NB4 (cell line): ENCODE results near the gene PNRC1.

Experiments used
- DNase-seq: peaks from one replicate; pipeline ENCODE4 v3.0.0; 2010; ENCODE audit warnings: low read depth
- H3K4me3 ChIP-seq: one replicate; pipeline ENCODE4 v1.5.1; 2011; ENCODE audit warnings: mild to moderate bottlenecking, low read depth, low read length, moderate library complexity
- MYC ChIP-seq: IDR thresholded peaks from 2 replicates; pipeline ENCODE4 v1.6.1; 2011; ENCODE audit warnings: low read depth, low read length
- POLR2A ChIP-seq: IDR thresholded peaks from 2 replicates; pipeline ENCODE4 v1.6.1; 2011; ENCODE audit warnings: mild to moderate bottlenecking; ENCODE audit not compliant: insufficient read length; ENCODE audit errors: extremely low read depth
- TF ChIP-seq, protein P1 (sequence below): IDR thresholded peaks from 2 replicates; pipeline ENCODE4 v1.6.1; 2011; ENCODE audit warnings: low read depth, low read length
- TF ChIP-seq, protein P2 (sequence below): IDR thresholded peaks from one replicate; pipeline ENCODE4 v1.5.1; 2012; ENCODE audit warnings: low read depth, low read length

The PNRC1 gene

DNA sequence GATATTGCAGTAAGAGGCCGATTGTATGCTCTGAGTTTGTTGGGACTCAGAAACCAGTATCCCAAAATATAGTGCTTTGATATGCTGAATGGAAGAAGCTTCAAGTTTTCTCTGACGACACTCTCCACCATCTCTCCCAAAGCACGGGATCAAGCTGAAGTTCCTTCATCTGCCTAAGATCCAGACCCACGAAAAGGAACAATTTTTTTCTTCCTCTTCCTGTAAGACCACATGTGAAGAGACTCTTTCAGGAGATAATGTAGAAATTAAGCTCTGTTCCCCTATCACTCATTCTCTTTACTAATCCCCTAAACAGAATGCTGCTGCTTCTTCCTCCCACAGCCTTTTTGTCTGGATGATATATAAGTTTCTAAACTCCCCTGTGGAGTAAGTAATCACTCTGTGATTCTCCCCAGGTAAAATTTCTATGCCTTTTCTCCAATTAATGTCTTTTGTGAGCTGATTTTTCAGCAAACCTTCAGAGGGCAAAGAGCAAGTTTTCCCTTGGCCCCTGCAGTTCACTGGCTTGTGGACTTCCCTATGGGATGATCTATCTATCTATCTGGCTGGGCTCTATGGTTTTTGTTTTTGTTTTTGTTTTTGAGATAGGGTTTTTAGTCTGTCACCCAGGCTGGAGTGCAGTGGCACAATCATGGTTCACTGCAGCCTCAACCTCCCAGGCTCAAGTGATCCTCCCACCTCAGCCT, 13.5 kb upstream of the PNRC1 start:
- peak; percentile 39 for DNase-seq
- TF ChIP-seq, protein P1, sequence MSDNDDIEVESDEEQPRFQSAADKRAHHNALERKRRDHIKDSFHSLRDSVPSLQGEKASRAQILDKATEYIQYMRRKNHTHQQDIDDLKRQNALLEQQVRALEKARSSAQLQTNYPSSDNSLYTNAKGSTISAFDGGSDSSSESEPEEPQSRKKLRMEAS: no peak
- TF ChIP-seq MYC (no peak), POLR2A (no peak)
- TF ChIP-seq, protein P2, sequence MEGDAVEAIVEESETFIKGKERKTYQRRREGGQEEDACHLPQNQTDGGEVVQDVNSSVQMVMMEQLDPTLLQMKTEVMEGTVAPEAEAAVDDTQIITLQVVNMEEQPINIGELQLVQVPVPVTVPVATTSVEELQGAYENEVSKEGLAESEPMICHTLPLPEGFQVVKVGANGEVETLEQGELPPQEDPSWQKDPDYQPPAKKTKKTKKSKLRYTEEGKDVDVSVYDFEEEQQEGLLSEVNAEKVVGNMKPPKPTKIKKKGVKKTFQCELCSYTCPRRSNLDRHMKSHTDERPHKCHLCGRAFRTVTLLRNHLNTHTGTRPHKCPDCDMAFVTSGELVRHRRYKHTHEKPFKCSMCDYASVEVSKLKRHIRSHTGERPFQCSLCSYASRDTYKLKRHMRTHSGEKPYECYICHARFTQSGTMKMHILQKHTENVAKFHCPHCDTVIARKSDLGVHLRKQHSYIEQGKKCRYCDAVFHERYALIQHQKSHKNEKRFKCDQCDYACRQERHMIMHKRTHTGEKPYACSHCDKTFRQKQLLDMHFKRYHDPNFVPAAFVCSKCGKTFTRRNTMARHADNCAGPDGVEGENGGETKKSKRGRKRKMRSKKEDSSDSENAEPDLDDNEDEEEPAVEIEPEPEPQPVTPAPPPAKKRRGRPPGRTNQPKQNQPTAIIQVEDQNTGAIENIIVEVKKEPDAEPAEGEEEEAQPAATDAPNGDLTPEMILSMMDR: no peak
- H3K4me3 ChIP-seq: no peak overlapping the region

DNA sequence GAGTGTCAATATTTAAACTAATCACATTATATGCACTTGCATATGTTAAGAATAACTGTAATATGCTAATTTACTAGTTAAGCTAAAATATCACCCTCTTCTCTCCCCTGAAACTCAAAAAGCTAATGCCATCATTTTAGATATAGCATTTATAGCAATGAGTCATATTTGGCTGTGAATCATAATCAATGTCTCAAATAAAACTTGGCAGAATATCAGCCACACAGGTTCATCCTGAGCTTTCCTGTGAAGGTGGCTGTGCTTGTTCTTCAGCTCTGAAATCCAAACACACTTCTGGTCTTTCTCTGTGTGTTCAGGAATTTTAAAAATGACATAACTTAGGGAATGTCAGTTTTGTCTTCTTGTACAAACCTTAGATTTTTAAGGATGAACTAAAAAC, 12.8 kb upstream of the PNRC1 start:
- no peak overlapping the region for H3K4me3 ChIP-seq
- no peak for DNase-seq
- TF ChIP-seq, protein P2: no peak
- TF ChIP-seq POLR2A (no peak), MYC (no peak)
- TF ChIP-seq, protein P1: no peak

DNA sequence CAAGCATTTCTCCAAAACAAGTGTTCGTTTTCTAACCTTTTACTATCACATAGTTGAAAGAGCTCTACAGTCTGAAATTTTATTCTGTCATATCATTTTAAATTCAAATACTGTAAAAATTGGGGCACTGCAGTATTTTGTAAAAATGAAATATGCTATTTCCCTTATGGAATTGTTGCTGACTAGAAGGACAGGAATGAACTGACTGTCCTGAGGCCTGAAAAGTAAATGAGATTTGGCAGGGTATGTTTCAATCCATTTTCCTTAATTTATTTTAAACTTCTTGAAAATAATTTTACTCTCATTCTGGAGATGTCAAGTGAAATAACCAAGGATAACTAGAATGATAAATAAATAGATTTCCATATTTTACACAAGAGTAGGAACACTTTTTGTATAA, 11.9 kb upstream of the PNRC1 start:
- H3K4me3 ChIP-seq: no peak overlapping the region
- no peak for DNase-seq
- TF ChIP-seq, protein P2: no peak
- no peak for TF ChIP-seq POLR2A
- TF ChIP-seq, protein P1: no peak
- no peak for TF ChIP-seq MYC

DNA sequence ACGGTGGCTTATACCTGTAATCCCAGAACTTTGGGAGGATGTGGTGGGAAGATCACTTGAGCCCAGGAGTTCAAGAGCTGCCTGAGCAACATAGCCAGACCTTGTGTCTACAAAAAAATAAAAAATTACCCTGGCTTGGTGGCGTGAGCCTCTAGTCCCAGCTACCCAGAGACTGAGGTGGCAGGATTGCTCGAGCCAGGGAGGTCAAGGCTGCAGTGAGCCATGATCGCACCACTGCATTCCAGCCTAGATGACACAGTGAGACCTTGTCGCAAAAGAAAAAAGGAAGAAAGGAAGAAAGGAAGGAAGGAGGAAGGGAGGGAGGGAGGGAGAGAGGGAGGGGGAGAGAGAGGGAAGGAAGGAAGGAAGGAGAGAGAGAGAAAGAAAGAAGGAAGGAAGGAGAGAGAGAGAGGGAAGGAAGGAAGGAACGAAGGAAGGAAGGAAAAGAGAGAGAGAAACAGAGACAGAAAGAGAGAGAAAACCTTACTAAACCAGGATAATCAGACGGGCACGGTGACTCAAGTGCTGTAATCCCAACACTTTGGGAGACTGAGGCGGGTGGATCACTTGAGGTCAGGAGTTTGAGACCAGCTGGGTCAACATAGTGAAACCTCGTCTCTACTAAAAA, 10.9 kb upstream of the PNRC1 start:
- DNase-seq: no peak
- TF ChIP-seq, protein P2: no peak
- TF ChIP-seq, protein P1: no peak
- TF ChIP-seq POLR2A (no peak), MYC (no peak)
- H3K4me3 ChIP-seq: no peak overlapping the region

DNA sequence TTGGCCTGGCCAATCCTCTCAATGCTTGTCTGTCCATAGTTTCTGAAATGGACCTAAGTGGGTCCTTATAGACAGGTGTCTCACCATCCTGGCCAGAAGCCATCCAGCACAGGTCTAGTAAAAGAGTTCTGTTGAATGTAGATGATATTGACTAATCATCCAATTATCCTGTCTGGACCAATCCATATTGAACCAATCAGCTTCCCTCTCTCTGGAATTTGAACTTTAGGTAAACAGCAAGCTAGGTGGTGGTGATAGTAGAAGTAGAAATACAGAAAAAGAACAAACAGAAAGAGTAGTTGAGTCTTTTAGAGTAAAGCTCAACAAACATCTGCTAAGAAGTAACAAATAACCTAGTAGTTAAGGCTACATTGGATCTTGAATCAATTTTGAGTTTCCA, 9.5 kb upstream of the PNRC1 start:
- H3K4me3 ChIP-seq: no peak overlapping the region
- TF ChIP-seq, protein P2: no peak
- no peak for TF ChIP-seq POLR2A
- no peak for TF ChIP-seq MYC
- TF ChIP-seq, protein P1: no peak
- no peak for DNase-seq
